HCT116 (cell line): ENCODE results near the gene UBE2L6. TPM values are rescaled to one million over a fixed set of nuclear protein-coding genes. Genes with fewer than 3 reads are reported as not detected.
A peak's percentile ranks its signal among the peaks of the same experiment; 100 is the strongest.

Experiments
- ATAC-seq: fragments of 200-7000 bp; cut with Tn5 transposase; 2 replicates; pipeline ENCODE4 v1.9.1; 2020; ENCODE audit warnings: mild to moderate bottlenecking, moderate library complexity
- BruUV-seq: library from RNA; stranded (reverse); fragments of 400-500 nt; replicated peaks from 2 replicates; lab custom pipeline; 2021; lab: Mats Ljungman, UMichigan
- CTCF ChIA-PET: fragments of 300-600 bp; sonication (Branson Sonifier 250); formaldehyde crosslinking; loops from one replicate; lab custom pipeline; 2021; ENCODE audit warnings: antibody characterized with exemption; lab: Charles Lee
- POLR2A ChIA-PET: fragments of 300-600, 350-600 bp; sonication (Branson Sonifier 250); formaldehyde crosslinking; loops from one replicate; lab custom pipeline; 2021; ENCODE audit warnings: antibody characterized with exemption; lab: Charles Lee
- RAD21 ChIA-PET, 2 experiments: fragments of 300-600 bp; sonication (Branson Sonifier 250); formaldehyde crosslinking; loops; one replicate each; lab custom pipeline; 2023; ENCODE audit warnings: low total read pairs in 2 of 2; ENCODE audit not compliant: uncharacterized antibody in 2 of 2, unreplicated experiment in 2 of 2, low non-redundant PET in 1 of 2; lab: Charles Lee
- DNase-seq: peaks from one replicate; pipeline ENCODE4 v3.0.0-alpha.2; 2010; ENCODE audit warnings: low read depth, low spot score
- H2AFZ ChIP-seq: fragments of 200-600 bp; shearing (Covaris generic), sonication (generic); 2 replicates; pipeline ENCODE4 v1.6.1; 2017; ENCODE audit warnings: low read depth, mixed run types, mixed read lengths, antibody characterized with exemption, low read length; ENCODE audit not compliant: poor library complexity, severe bottlenecking
- H3K27ac ChIP-seq: 2 replicates; pipeline ENCODE4 v1.5.1; 2012; ENCODE audit warnings: low read depth, low read length
- H3K27me3 ChIP-seq: fragments of 200-600 bp; sonication (generic); 2 replicates; pipeline ENCODE4 v1.6.1; 2016; ENCODE audit warnings: mixed run types, low read length, mixed read lengths; ENCODE audit not compliant: insufficient read depth
- H3K36me3 ChIP-seq, 2 experiments: fragments of 200-500 bp in 1 of 2; fragments of 200-600 bp in 1 of 2; sonication (Bioruptor generic) in 1 of 2; sonication (generic) in 1 of 2; 2 replicates each; pipeline versions ENCODE4 v1.5.1 to v1.6.1; 2014 to 2016; ENCODE audit warnings: low read length in 2 of 2, inconsistent platforms in 1 of 2, mixed read lengths in 1 of 2, mixed run types in 1 of 2; ENCODE audit not compliant: insufficient read depth in 2 of 2, control insufficient read depth in 1 of 2
- H3K4me1 ChIP-seq, 2 experiments: fragments of 200-600 bp in 1 of 2; sonication (generic) in 1 of 2; 2 replicates each; pipeline versions ENCODE4 v1.5.1 to v1.6.1; 2012 to 2017; ENCODE audit warnings: low read length in 2 of 2, inconsistent platforms in 1 of 2, mild to moderate bottlenecking in 1 of 2, mixed read lengths in 1 of 2, mixed run types in 1 of 2, moderate library complexity in 1 of 2; ENCODE audit not compliant: insufficient read depth in 2 of 2, control insufficient read depth in 1 of 2
- H3K4me2 ChIP-seq: fragments of 200-600 bp; sonication (generic); 2 replicates; pipeline ENCODE4 v1.6.1; 2017; ENCODE audit warnings: mixed run types, low read length, mixed read lengths
- H3K4me3 ChIP-seq, 2 experiments: fragments of 200-600 bp in 1 of 2; sonication (generic) in 1 of 2; replicated peaks in 1 of 2; 2 replicates each; pipeline ENCODE4 v1.5.1; 2011 to 2016; ENCODE audit warnings: low read length in 2 of 2, control low read depth in 1 of 2, low read depth in 1 of 2, mild to moderate bottlenecking in 1 of 2, mixed read lengths in 1 of 2, mixed run types in 1 of 2
- H3K79me2 ChIP-seq: fragments of 200-600 bp; sonication (generic); 2 replicates; pipeline ENCODE4 v1.6.1; 2017; ENCODE audit warnings: mild to moderate bottlenecking, mixed run types, low read length, moderate library complexity, mixed read lengths; ENCODE audit not compliant: insufficient read depth
- H3K9ac ChIP-seq: fragments of 200-600 bp; sonication (generic); 2 replicates; pipeline ENCODE4 v1.6.1; 2016; ENCODE audit warnings: low read length, mixed read lengths
- H3K9me2 ChIP-seq: fragments of 200-600 bp; sonication (generic), shearing (Covaris generic); 2 replicates; pipeline ENCODE4 v1.6.1; 2017; ENCODE audit warnings: mixed run types, mild to moderate bottlenecking, moderate library complexity; ENCODE audit not compliant: insufficient read depth
- H3K9me3 ChIP-seq, 2 experiments: fragments of 200-500 bp in 1 of 2; fragments of 200-600 bp in 1 of 2; sonication (Bioruptor generic) in 1 of 2; sonication (generic) in 1 of 2; 2 replicates each; pipeline ENCODE4 v1.6.1; 2014 to 2017; ENCODE audit warnings: low read length in 2 of 2, mixed read lengths in 2 of 2, inconsistent platforms in 1 of 2, low read depth in 1 of 2, mild to moderate bottlenecking in 1 of 2, mixed run types in 1 of 2, moderate library complexity in 1 of 2; ENCODE audit not compliant: control insufficient read depth in 1 of 2, insufficient read depth in 1 of 2
- H4K20me1 ChIP-seq: fragments of 200-600 bp; sonication (generic), shearing (Covaris generic); 2 replicates; pipeline ENCODE4 v1.6.1; 2017; ENCODE audit warnings: mixed run types, mild to moderate bottlenecking, moderate library complexity; ENCODE audit not compliant: insufficient read depth
- CEBPB ChIP-seq: IDR thresholded peaks from 2 replicates; pipeline ENCODE4 v1.6.1; 2012; ENCODE audit warnings: low read depth
- CTCF ChIP-seq, 3 experiments: fragments of 200-600 bp in 1 of 3; sonication (generic) in 1 of 3; IDR thresholded peaks in 2 of 3; conservative IDR thresholded peaks in 1 of 3; 2 replicates each; pipeline ENCODE4 v1.5.1; 2012 to 2017; ENCODE audit warnings: low read depth in 2 of 3, low read length in 2 of 3, antibody characterized with exemption in 1 of 3, borderline replicate concordance in 1 of 3, control low read depth in 1 of 3, mild to moderate bottlenecking in 1 of 3, mixed read lengths in 1 of 3, mixed run types in 1 of 3, moderate library complexity in 1 of 3; ENCODE audit not compliant: insufficient read depth in 1 of 3
- ELF1 ChIP-seq: IDR thresholded peaks from 2 replicates; pipeline ENCODE4 v1.6.1; 2012; ENCODE audit warnings: low read depth, borderline replicate concordance
- EZH2phosphoT487 ChIP-seq: fragments of 200-600 bp; IDR thresholded peaks from 2 replicates; pipeline ENCODE4 v1.6.1; 2018; ENCODE audit warnings: antibody characterized with exemption, borderline replicate concordance
- POLR2AphosphoS5 ChIP-seq: IDR thresholded peaks from 2 replicates; pipeline ENCODE4 v1.6.1; 2011; ENCODE audit warnings: mild to moderate bottlenecking, low read depth, low read length, moderate library complexity
- RAD21 ChIP-seq: IDR thresholded peaks from 2 replicates; pipeline ENCODE4 v1.6.1; 2012; ENCODE audit warnings: low read depth, mild to moderate bottlenecking
- SIN3A ChIP-seq: IDR thresholded peaks from 2 replicates; pipeline ENCODE4 v1.6.1; 2012; ENCODE audit warnings: low read depth
- SP1 ChIP-seq: IDR thresholded peaks from 2 replicates; pipeline ENCODE4 v1.6.1; 2012; ENCODE audit warnings: low read depth
- TCF7L2 ChIP-seq: IDR thresholded peaks from 2 replicates; pipeline ENCODE4 v1.7.0; 2011; ENCODE audit warnings: borderline replicate concordance, inconsistent platforms; ENCODE audit not compliant: insufficient read depth, insufficient read length; ENCODE audit errors: extremely low read depth
- ZNF274 ChIP-seq: fragments of 200-500 bp; sonication (Bioruptor generic); IDR thresholded peaks from 2 replicates; pipeline ENCODE4 v1.6.1; 2014; ENCODE audit warnings: mild to moderate bottlenecking, low read depth, low read length, inconsistent platforms
- intact Hi-C: fragments of 100-400 bp; cut with micrococcal nuclease; formaldehyde crosslinking; loops from 2 replicates; pipeline ENCODE4 v1.10.0; 2022
- total RNA-seq: library from RNA; stranded (reverse); gene quantifications from one replicate; pipeline ENCODE4 v1.2.1, GENCODE V29; 2021; ENCODE audit not compliant: unreplicated experiment

Gene UBE2L6
- total RNA-seq, 1 experiment from 2014 or later = 24.8 TPM

GRCh38 chr11:57574061-57574460 lies 6.6 kb upstream of the UBE2L6 start (continued):
- TF ChIP-seq ELF1 (no peak), CEBPB (no peak)
- TF ChIP-seq, all 23 proteins: peak for 0

- H3K4me2 ChIP-seq = no peak overlapping the region
- ChIA-PET CTCF (interaction anchor here (0.6 kb wide), 1 partner anchor 92 kb away, joined by 3 read pairs; no protein-coding TSS in a partner anchor), POLR2A (no interaction called here), RAD21 (no interaction called here)
- no peaks in the 10 kb centered on the region for H3K79me2 ChIP-seq
- no peak overlapping the region for H3K4me3 ChIP-seq
- no peak overlapping the region for H2AFZ ChIP-seq
- no TSS peak for BruUV-seq
- DNase-seq (no peak), ATAC-seq (no peak)
- no peaks in the 10 kb centered on the region for H3K9me3 ChIP-seq
- H3K36me3 ChIP-seq = no peaks in the 10 kb centered on the region
- TF ChIP-seq EZH2phosphoT487 (no peak), SP1 (no peak), SIN3A (no peak), ZNF274 (no peak), POLR2AphosphoS5 (no peak)
- H3K9ac ChIP-seq = no peak overlapping the region
- no peak overlapping the region for H3K27ac ChIP-seq
- H3K9me2 ChIP-seq = no peaks in the 10 kb centered on the region
- H3K4me1 ChIP-seq = peaks cover 0 to 13% of the 10 kb centered on the region in 2 experiments; a peak in 3 of 4 replicates
- intact Hi-C loops = no loop called here
- H3K27me3 ChIP-seq = no peaks in the 10 kb centered on the region
- no peaks in the 10 kb centered on the region for H4K20me1 ChIP-seq
These were observed 4.1 kb upstream of the UBE2L6 start for GRCh38 chr11:57571606-57572005.

- Histone ChIP-seq H3K4me1 (peaks cover 7 to 19% of the 10 kb centered on the region in 2 experiments; a peak in 3 of 4 replicates), H3K9ac (peak overlapping the region; percentile 49), H4K20me1 (no peaks in the 10 kb centered on the region), H3K4me3 (peak overlapping the region; percentile 66 to 73), H2AFZ (peak overlapping the region; percentile 46), H3K36me3 (no peaks in the 10 kb centered on the region), H3K79me2 (no peaks in the 10 kb centered on the region), H3K4me2 (peak overlapping the region; percentile 87), H3K9me3 (no peaks in the 10 kb centered on the region), H3K27ac (peak overlapping the region; percentile 67), H3K27me3 (no peaks in the 10 kb centered on the region), H3K9me2 (no peaks in the 10 kb centered on the region)
- ATAC-seq = peak; percentile 29
- ChIA-PET RAD21 (interaction anchor here (0.6 to 1.9 kb wide), 5 partner anchors 73 to 699 kb away, joined by 3 to 9 read pairs (median 4); partner anchors contain the start of gene OR10W1 (in 1 of the 2)), POLR2A (interaction anchor here (2.1 kb wide), 1 partner anchor 73 kb away, joined by 8 read pairs; no protein-coding TSS in a partner anchor), CTCF (interaction anchor here (0.5 to 2.6 kb wide), 8 partner anchors 10 to 231 kb away, joined by 3 to 40 read pairs (median 4); no protein-coding TSS in a partner anchor)
- no TSS peak for BruUV-seq
- intact Hi-C loops = loop anchor here (1.0 kb wide), 2 partner anchors 73 to 945 kb away; no protein-coding TSS in a partner anchor
- TF ChIP-seq RAD21 (peak; percentile 81), TCF7L2 (peak; percentile 13), ZNF274 (no peak), CTCF (IDR thresholded peaks at IDR 0.05 in 2 of 3, conservative IDR thresholded peaks at IDR 0.05 in 1 of 3; ENCODE audit: borderline replicate concordance in 1 of 3, insufficient read depth in 1 of 3, low read depth in 2 of 3, low read length in 2 of 3) (peak; percentile 90 to 96 (median 95); a peak in 5 of 6 replicates)
- peak; percentile 56 for DNase-seq
These were observed 876 bp upstream of the UBE2L6 start for GRCh38 chr11:57568330-57568766.
